Measurements from ENCODE around the gene CCN6. TPM values are rescaled to one million over a fixed set of nuclear protein-coding genes. Genes with fewer than 3 reads are reported as not detected.

The CCN6 gene
- total RNA-seq, 2 experiments from 2014 or later = not detected

DNA sequence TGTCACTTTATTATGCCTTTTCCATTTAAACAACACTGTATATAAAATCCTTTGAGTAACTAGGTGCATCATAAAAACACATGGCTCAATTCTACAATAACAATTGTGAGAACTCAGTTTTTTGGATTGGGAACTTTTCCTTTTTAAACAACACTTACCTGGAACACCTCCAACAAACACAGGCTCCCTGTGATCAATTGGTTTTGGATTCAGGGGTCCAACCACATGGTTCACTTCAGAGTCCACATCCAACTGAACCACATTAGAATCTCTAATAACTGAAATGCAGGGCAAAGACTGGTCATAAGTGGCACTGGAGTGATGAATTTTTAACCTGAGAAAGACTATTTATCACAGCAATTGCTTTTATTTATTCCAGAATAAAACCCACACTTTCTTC is 60.0 kb downstream of the CCN6 start:
- no peak overlapping the region for H3K4me3 Mint-ChIP-seq
- Histone ChIP-seq H3K27ac (ENCODE audit: low read depth in 1 of 2, low read length in 2 of 2) (no peak overlapping the region), H3K4me3 (ENCODE audit: low read length) (no peak overlapping the region), H3K4me1 (ENCODE audit: insufficient read depth, low read length) (no peaks in the 10 kb centered on the region), H3K27me3 (ENCODE audit: control insufficient read depth in 1 of 2, insufficient read depth in 2 of 2, low read length in 2 of 2) (peaks cover 0 to 10% of the 10 kb centered on the region in 2 experiments), H3K9me3 (ENCODE audit: control insufficient read depth in 1 of 2, insufficient read depth in 1 of 2, low read length in 2 of 2) (no peaks in the 10 kb centered on the region), H3K36me3 (ENCODE audit: insufficient read depth, low read length) (no peaks in the 10 kb centered on the region)
- H3K36me3 Mint-ChIP-seq (ENCODE audit: low read depth) = no peaks in the 10 kb centered on the region
- CTCF ChIA-PET = no interaction called here
- intact Hi-C loops (cut with DNase I, micrococcal nuclease) = no loop called here
- POLR2A ChIA-PET = no interaction called here
- no peak overlapping the region for H3K27ac Mint-ChIP-seq
- ATAC-seq (ENCODE audit: poor library complexity) = no peak
- TF ChIP-seq, protein P1, sequence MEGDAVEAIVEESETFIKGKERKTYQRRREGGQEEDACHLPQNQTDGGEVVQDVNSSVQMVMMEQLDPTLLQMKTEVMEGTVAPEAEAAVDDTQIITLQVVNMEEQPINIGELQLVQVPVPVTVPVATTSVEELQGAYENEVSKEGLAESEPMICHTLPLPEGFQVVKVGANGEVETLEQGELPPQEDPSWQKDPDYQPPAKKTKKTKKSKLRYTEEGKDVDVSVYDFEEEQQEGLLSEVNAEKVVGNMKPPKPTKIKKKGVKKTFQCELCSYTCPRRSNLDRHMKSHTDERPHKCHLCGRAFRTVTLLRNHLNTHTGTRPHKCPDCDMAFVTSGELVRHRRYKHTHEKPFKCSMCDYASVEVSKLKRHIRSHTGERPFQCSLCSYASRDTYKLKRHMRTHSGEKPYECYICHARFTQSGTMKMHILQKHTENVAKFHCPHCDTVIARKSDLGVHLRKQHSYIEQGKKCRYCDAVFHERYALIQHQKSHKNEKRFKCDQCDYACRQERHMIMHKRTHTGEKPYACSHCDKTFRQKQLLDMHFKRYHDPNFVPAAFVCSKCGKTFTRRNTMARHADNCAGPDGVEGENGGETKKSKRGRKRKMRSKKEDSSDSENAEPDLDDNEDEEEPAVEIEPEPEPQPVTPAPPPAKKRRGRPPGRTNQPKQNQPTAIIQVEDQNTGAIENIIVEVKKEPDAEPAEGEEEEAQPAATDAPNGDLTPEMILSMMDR (IDR thresholded peaks at IDR 0.05) = no peak
- H3K4me1 Mint-ChIP-seq (ENCODE audit: low read depth) = no peaks in the 10 kb centered on the region
- H3K9me3 Mint-ChIP-seq = no peaks in the 10 kb centered on the region
- DNase-seq = no peak
- H3K27me3 Mint-ChIP-seq = peaks cover 18% of the 10 kb centered on the region

DNA sequence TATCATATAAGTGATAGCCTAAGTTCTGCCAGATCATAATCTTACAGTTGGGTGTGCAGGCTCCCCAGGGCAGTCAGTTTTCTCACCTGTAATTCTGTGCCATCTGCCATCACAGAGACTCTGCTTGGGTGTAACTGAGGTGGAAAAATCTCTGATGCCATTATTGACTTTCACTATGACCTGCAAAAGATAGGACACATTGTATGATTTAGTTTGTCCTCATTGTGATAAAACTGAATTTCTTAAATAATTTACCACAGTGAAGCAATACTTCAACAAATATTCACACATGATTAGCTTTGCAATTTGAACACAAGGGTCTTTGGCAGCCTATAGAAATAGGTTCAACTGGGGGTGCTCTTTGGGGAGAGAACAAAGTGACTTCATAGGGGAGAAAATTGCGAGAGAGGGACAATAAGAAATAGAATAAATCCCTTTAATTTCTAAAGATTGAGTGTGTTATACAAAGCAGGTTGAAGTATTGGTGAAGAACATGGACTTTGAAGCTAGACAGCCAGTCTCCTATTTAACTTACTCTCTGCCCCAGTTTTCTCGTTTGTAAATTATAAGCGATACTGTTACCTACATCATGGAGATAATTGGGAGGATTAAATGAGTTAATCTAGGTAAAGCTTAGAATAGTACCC is 60.8 kb downstream of the CCN6 start:
- TF ChIP-seq, protein P1 (IDR thresholded peaks at IDR 0.05) = no peak
- no peaks in the 10 kb centered on the region for H3K9me3 ChIP-seq (ENCODE audit: control insufficient read depth in 1 of 2, insufficient read depth in 1 of 2, low read length in 2 of 2)
- no peak overlapping the region for H3K27ac ChIP-seq (ENCODE audit: low read depth in 1 of 2, low read length in 2 of 2)
- intact Hi-C loops (cut with DNase I, micrococcal nuclease) = no loop called here
- Mint-ChIP-seq H3K36me3 (ENCODE audit: low read depth) (no peaks in the 10 kb centered on the region), H3K4me1 (ENCODE audit: low read depth) (no peaks in the 10 kb centered on the region), H3K4me3 (no peak overlapping the region), H3K9me3 (no peaks in the 10 kb centered on the region), H3K27me3 (peaks cover 18% of the 10 kb centered on the region), H3K27ac (no peak overlapping the region)
- peaks cover 0 to 10% of the 10 kb centered on the region in 2 experiments for H3K27me3 ChIP-seq (ENCODE audit: control insufficient read depth in 1 of 2, insufficient read depth in 2 of 2, low read length in 2 of 2)
- DNase-seq (no peak), ATAC-seq (ENCODE audit: poor library complexity) (no peak)
- no peaks in the 10 kb centered on the region for H3K36me3 ChIP-seq (ENCODE audit: insufficient read depth, low read length)
- ChIA-PET CTCF (no interaction called here), POLR2A (no interaction called here)
- H3K4me1 ChIP-seq (ENCODE audit: insufficient read depth, low read length) = no peaks in the 10 kb centered on the region
- no peak overlapping the region for H3K4me3 ChIP-seq (ENCODE audit: low read length)

DNA sequence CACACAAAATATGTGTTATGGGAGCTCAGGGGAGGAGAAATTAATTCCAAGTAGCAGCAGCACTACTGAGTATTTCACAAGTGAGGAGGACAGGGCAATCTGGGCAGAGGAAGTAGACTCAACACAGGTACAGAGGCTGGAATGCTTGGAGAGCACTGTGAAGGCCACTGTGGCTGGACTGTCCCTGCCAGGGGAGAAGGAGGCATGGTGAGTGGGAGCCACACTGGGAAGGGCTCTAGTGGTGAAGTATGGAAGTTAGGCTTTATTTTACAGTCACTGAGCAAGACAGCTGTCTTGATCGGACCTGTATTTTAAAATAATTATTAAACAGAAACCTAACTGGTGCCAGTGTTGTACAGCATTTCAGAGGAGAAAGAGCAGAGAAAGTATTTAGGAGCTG is 62.3 kb downstream of the CCN6 start:
- Mint-ChIP-seq H3K4me3 (no peak overlapping the region), H3K36me3 (ENCODE audit: low read depth) (no peaks in the 10 kb centered on the region), H3K4me1 (ENCODE audit: low read depth) (no peaks in the 10 kb centered on the region), H3K9me3 (no peaks in the 10 kb centered on the region), H3K27me3 (peaks cover 18% of the 10 kb centered on the region), H3K27ac (no peak overlapping the region)
- no peak overlapping the region for H3K4me3 ChIP-seq (ENCODE audit: low read length)
- H3K36me3 ChIP-seq (ENCODE audit: insufficient read depth, low read length) = no peaks in the 10 kb centered on the region
- no peaks in the 10 kb centered on the region for H3K4me1 ChIP-seq (ENCODE audit: insufficient read depth, low read length)
- CTCF ChIA-PET = no interaction called here
- POLR2A ChIA-PET = no interaction called here
- TF ChIP-seq, protein P1 (IDR thresholded peaks at IDR 0.05) = no peak
- ATAC-seq (ENCODE audit: poor library complexity) (no peak), DNase-seq (no peak)
- no peak overlapping the region for H3K27ac ChIP-seq (ENCODE audit: low read depth in 1 of 2, low read length in 2 of 2)
- intact Hi-C loops (cut with DNase I, micrococcal nuclease) = no loop called here
- peaks cover 0 to 10% of the 10 kb centered on the region in 2 experiments for H3K27me3 ChIP-seq (ENCODE audit: control insufficient read depth in 1 of 2, insufficient read depth in 2 of 2, low read length in 2 of 2)
- no peaks in the 10 kb centered on the region for H3K9me3 ChIP-seq (ENCODE audit: control insufficient read depth in 1 of 2, insufficient read depth in 1 of 2, low read length in 2 of 2)
